Bronchial epithelial cell (primary cell): ENCODE data around the gene NCAN. TPM values are rescaled to one million over a fixed set of nuclear protein-coding genes. Genes with fewer than 3 reads are reported as not detected.

ENCODE experiments used
- DNase-seq: peaks from one replicate; pipeline ENCODE4 v3.0.0-alpha.2; 2010; ENCODE audit warnings: low read depth
- FAIRE-seq: peaks from 2 replicates; lab custom pipeline; 2011; peaks lifted over from hg19 to GRCh38; lab: Jason Lieb, UNC
- H3K27me3 ChIP-seq: 2 replicates; pipeline ENCODE4 v1.5.1; 2011; ENCODE audit warnings: low read length; ENCODE audit not compliant: control insufficient read depth, insufficient read depth
- H3K36me3 ChIP-seq: 2 replicates; pipeline ENCODE4 v1.5.1; 2011; ENCODE audit warnings: low read length; ENCODE audit not compliant: control insufficient read depth, insufficient read depth
- H3K4me3 ChIP-seq: 2 replicates; pipeline ENCODE4 v1.5.1; 2011; ENCODE audit warnings: mild to moderate bottlenecking, low read depth, low read length, control low read depth
- CTCF ChIP-seq: IDR thresholded peaks from 2 replicates; pipeline ENCODE4 v1.5.1; 2011; ENCODE audit warnings: mild to moderate bottlenecking, moderate library complexity, low read length, control low read depth, inconsistent platforms; ENCODE audit not compliant: insufficient read depth, severe bottlenecking
- total RNA-seq: library from RNA; depleted of rRNA; stranded (reverse); fragments of >200 nt; gene quantifications from 2 replicates; pipeline ENCODE4 v1.2.1, GENCODE V29; 2014

The NCAN gene
- total RNA-seq, 1 donor from 2014 or later, result not detected

DNA sequence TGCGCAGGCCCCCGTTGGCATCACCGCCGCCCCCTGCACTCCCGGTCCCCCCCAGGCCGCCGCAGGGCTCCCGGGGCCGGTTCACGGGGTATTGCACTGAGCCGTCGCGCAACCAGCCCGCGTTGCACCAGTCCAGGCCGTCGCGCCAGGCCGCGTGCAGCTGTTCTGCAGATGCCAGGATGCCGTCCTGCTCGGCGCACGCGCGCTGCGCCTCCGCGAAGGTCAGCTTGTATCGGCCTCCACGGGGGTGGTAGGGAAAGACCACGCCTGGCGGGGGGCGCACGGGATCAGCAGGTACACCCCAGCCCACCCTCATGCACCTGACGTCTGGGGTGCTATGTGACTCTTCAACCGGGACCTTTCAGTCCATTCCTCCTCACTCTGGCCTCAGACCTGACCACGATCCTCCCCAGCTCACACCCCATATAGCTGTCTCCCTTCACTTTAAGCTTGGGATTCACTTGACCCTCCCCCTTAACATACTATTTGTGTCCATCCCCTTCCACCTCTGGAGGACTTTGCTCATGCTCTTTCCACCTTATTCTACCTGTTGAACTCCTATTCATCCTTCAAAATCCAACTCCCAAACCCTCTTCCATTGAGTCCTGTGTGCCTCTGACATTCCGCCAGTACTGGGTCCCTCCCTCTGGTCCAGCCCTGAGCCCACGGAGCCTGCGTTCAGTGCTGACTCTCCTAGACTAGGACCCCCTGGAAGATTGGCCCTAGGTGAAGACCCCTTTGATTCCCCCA lies 47.0 kb downstream of the NCAN start:
- DNase-seq (no peak), FAIRE-seq (no peak)
- H3K27me3 ChIP-seq, result peaks cover 20% of the 10 kb centered on the region
- H3K4me3 ChIP-seq, result no peak overlapping the region
- TF ChIP-seq CTCF, result no peak
- H3K36me3 ChIP-seq, result no peaks in the 10 kb centered on the region

DNA sequence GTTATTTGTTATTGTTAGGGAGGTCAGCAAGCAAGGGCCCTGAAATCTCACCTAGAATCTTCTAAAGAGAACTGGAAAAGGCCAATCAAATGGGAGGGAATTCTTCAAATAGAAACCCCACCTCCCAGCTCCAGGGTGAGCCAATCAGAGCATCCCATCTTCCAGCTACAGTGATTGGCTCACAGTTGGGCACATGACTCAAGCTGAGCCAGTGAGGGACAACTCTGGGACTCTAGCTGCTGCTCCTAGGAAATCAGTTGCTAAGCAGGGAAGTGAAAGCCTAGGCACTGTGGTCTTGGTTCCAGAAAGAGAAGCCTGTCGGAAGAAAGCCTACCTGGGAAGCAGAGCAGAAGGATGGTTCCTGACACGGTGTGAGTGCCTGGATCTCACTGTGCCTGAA lies 48.0 kb downstream of the NCAN start:
- DNase-seq (peak; percentile 25), FAIRE-seq (no peak)
- H3K4me3 ChIP-seq, result no peak overlapping the region
- H3K36me3 ChIP-seq, result no peaks in the 10 kb centered on the region
- H3K27me3 ChIP-seq, result peaks cover 22% of the 10 kb centered on the region
- no peak for TF ChIP-seq CTCF

- TF ChIP-seq CTCF, result no peak
- peaks cover 22% of the 10 kb centered on the region for H3K27me3 ChIP-seq
- DNase-seq (no peak), FAIRE-seq (no peak)
- H3K36me3 ChIP-seq, result no peaks in the 10 kb centered on the region
- H3K4me3 ChIP-seq, result no peak overlapping the region
Observed at GRCh38 chr19:19260417-19261214, 48.9 kb downstream of the NCAN start.

GRCh38 chr19:19261350-19262189 lies 49.8 kb downstream of the NCAN start:
- Histone ChIP-seq H3K27me3 (peaks cover 23% of the 10 kb centered on the region), H3K36me3 (no peaks in the 10 kb centered on the region), H3K4me3 (no peak overlapping the region)
- no peak for FAIRE-seq
- DNase-seq, result no peak
- TF ChIP-seq CTCF, result no peak

DNA sequence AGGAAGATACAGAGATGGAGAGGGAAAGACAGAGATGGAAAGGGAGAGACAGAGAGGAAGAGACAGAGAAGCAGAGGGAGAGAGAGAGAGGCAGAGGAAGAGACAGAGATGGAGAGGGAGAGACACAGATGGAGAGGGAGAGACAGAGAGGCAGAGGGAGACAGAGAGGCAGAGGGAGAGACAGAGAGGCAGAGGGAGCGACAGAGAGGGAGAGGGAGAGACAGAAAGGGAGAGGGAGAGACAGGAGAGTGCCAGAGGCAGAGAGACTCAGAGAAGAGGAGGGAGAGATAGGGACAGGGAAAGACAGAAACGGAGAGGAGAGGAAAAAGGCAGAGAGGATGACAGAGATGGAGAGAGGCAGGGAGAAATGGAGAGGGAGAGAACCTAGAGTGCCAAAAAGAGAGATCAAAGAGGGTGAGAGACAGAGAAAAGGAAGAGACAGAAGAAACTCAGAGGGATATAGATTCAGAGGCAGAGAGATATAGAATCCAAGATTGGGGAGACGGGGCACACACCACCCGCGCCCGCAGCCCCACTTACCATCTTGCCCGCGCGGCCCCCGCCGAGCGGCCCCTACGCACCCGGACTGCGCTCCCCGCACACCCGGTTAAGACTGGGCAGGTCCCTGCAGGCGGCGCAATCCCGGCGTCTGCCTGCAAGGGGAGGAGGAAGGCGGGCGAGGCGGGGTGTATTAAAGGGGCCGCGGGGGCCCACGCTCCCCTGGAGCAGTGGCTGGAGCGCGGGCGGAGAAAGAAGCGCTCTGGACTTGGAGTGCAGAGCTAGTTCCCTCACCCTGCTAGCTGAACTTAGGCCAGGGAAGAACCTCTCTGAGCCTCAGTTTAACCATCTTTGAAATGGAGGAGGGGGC lies 50.7 kb downstream of the NCAN start:
- no peaks in the 10 kb centered on the region for H3K36me3 ChIP-seq
- DNase-seq (no peak), FAIRE-seq (no peak)
- peaks cover 23% of the 10 kb centered on the region for H3K27me3 ChIP-seq
- no peak for TF ChIP-seq CTCF
- H3K4me3 ChIP-seq, result no peak overlapping the region
